K562 (cell line): ENCODE results near the gene UNC5C. TPM values are rescaled to one million over a fixed set of nuclear protein-coding genes. Genes with fewer than 3 reads are reported as not detected.

Experiments used
- ATAC-seq: fragments of 200-7000 bp; cut with Tn5 transposase; 3 replicates; pipeline ENCODE4 v1.9.1; 2020; ENCODE audit warnings: moderate library complexity
- BruUV-seq: library from RNA; stranded (reverse); fragments of 400-500 nt; replicated peaks from 2 replicates; lab custom pipeline; 2021; lab: Mats Ljungman, UMichigan
- CTCF ChIA-PET: fragments of 300-600 bp; formaldehyde crosslinking; extraction: SDS; loops from one replicate; lab custom pipeline; 2021; ENCODE audit warnings: low intra/inter-chr PET ratio; lab: Yijun Ruan, JAX
- POLR2A ChIA-PET: fragments of 300-600, 350-650 bp; sonication (Branson Sonifier 250); formaldehyde crosslinking; extraction: SDS; loops from one replicate; lab custom pipeline; 2021; ENCODE audit warnings: antibody characterized with exemption, inconsistent platforms; lab: Yijun Ruan, JAX
- DNase-seq, 4 experiments: peaks; one replicate each; pipeline versions ENCODE4 v3.0.0 to v3.0.0-alpha.2; 2011 to 2018; ENCODE audit warnings: low spot score in 3 of 4, mixed read lengths in 3 of 4; ENCODE audit errors: extremely low read depth in 1 of 4
- FAIRE-seq: peaks from 2 replicates; lab custom pipeline; 2011; peaks lifted over from hg19 to GRCh38; lab: Jason Lieb, UNC
- H2AFZ ChIP-seq: 2 replicates; pipeline ENCODE4 v1.6.0; 2011; ENCODE audit warnings: low read depth, low read length, control low read depth, inconsistent platforms
- H3K27ac ChIP-seq: fragments of 200-600 bp; 3 replicates; pipeline ENCODE4 v1.8.0; 2011; ENCODE audit warnings: low read depth, mild to moderate bottlenecking, control low read depth, inconsistent platforms, low read length, moderate library complexity, mixed read lengths; ENCODE audit errors: extremely low read depth
- H3K27me3 ChIP-seq, 2 experiments: fragments of 300-600 bp in 1 of 2; 2 replicates in 1 of 2; 3 replicates in 1 of 2; pipeline versions ENCODE4 v1.6.0 to v1.8.0; 2011; ENCODE audit warnings: inconsistent platforms in 2 of 2, low read length in 2 of 2, mild to moderate bottlenecking in 1 of 2, mixed read lengths in 1 of 2, moderate library complexity in 1 of 2; ENCODE audit not compliant: control insufficient read depth in 2 of 2, insufficient read depth in 2 of 2
- H3K36me3 ChIP-seq: fragments of 300-600 bp; 3 replicates; pipeline ENCODE4 v1.8.0; 2011; ENCODE audit warnings: mild to moderate bottlenecking, low read length, inconsistent platforms; ENCODE audit not compliant: control insufficient read depth, insufficient read depth
- H3K4me1 ChIP-seq, 2 experiments: fragments of 200-600 bp in 1 of 2; replicated peaks in 1 of 2; 2 replicates in 1 of 2; 3 replicates in 1 of 2; pipeline versions ENCODE4 v1.5.1 to v1.8.0; 2011; ENCODE audit warnings: inconsistent platforms in 2 of 2, low read length in 2 of 2, mild to moderate bottlenecking in 1 of 2, mixed read lengths in 1 of 2, moderate library complexity in 1 of 2; ENCODE audit not compliant: control insufficient read depth in 2 of 2, insufficient read depth in 2 of 2
- H3K4me2 ChIP-seq: 2 replicates; pipeline ENCODE4 v1.6.1; 2011; ENCODE audit warnings: low read length, control low read depth, inconsistent platforms, mixed read lengths; ENCODE audit not compliant: insufficient read depth
- H3K4me3 ChIP-seq: fragments of 200-600 bp; sonication (generic), shearing (Covaris generic); 2 replicates; pipeline ENCODE4 v1.5.1; 2016; ENCODE audit warnings: control low read depth, inconsistent platforms
- H3K79me2 ChIP-seq: fragments of 200-600 bp; 3 replicates; pipeline ENCODE4 v1.8.0; 2011; ENCODE audit warnings: low read length, inconsistent platforms; ENCODE audit not compliant: control insufficient read depth, insufficient read depth
- H3K9ac ChIP-seq, 2 experiments: 2 replicates each; pipeline versions ENCODE4 v1.6.0 to v1.6.1; 2011; ENCODE audit warnings: low read depth in 2 of 2, low read length in 2 of 2, control low read depth in 1 of 2, inconsistent platforms in 1 of 2, mild to moderate bottlenecking in 1 of 2, mixed read lengths in 1 of 2; ENCODE audit not compliant: insufficient read depth in 1 of 2
- H3K9me1 ChIP-seq: one replicate; pipeline ENCODE4 v1.6.0; 2011; ENCODE audit warnings: inconsistent platforms, mild to moderate bottlenecking, low read length, moderate library complexity; ENCODE audit not compliant: control insufficient read depth, insufficient read depth
- H3K9me3 ChIP-seq: replicated peaks from 2 replicates; pipeline ENCODE4 v1.5.1; 2011; ENCODE audit warnings: low read depth, low read length, inconsistent platforms; ENCODE audit not compliant: control insufficient read depth, insufficient read depth
- H4K20me1 ChIP-seq: replicated peaks from 2 replicates; pipeline ENCODE4 v1.6.1; 2011; ENCODE audit warnings: low read length, inconsistent platforms, mixed read lengths; ENCODE audit not compliant: control insufficient read depth, insufficient read depth
- CXXC5 ChIP-seq: fragments of 250-450 bp; sonication (Bioruptor Pico); IDR thresholded peaks from 2 replicates; pipeline ENCODE4 v1.8.0; 2022; ENCODE audit warnings: inconsistent platforms, mild to moderate bottlenecking, moderate library complexity
- DMBX1 ChIP-seq: fragments of 250-450 bp; sonication (Bioruptor Pico); IDR thresholded peaks from 2 replicates; pipeline ENCODE4 v1.8.0; 2022; ENCODE audit warnings: inconsistent platforms, mild to moderate bottlenecking, moderate library complexity, borderline replicate concordance
- KDM1A ChIP-seq, 2 experiments: fragments of 450-650 bp; IDR thresholded peaks; 2 replicates each; pipeline ENCODE4 v1.6.1; 2016; ENCODE audit warnings: mild to moderate bottlenecking in 2 of 2
- ZBTB1 ChIP-seq: sonication (generic); formaldehyde crosslinking; IDR thresholded peaks from 2 replicates; pipeline ENCODE4 v1.8.1; 2023; ENCODE audit warnings: missing genetic modification reagents, low read depth, mild to moderate bottlenecking, borderline replicate concordance
- WGBS: fragments of 100-300 bp; shearing (Covaris generic); methylation state at CpG from one replicate; pipeline ENCODE4 v1.1.6; 2016; ENCODE audit warnings: low coverage, mixed read lengths; ENCODE audit not compliant: insufficient coverage; ENCODE audit errors: missing lambda C conversion rate; 5-methylcytosine and 5-hydroxymethylcytosine counted together
- in situ Hi-C: fragments of 300-500 bp; cut with MboI; formaldehyde crosslinking; loops from 4 replicates; pipeline ENCODE4 v1.15.0; 2018; ENCODE audit warnings: inconsistent platforms, mixed read lengths
- intact Hi-C: fragments of 100-400 bp; cut with micrococcal nuclease; formaldehyde crosslinking; loops from 2 replicates; pipeline ENCODE4 v1.14.2; 2022
- polyA plus RNA-seq, 8 experiments: library from polyadenylated mRNA; depleted of rRNA in 4 of 8; stranded (reverse) in 5 of 8; unstranded in 3 of 8; fragments of >200 nt; fragmentation: Nextera tagmentation in 2 of 8; fragmentation: Illumina TruSeq in 1 of 8; extraction: Ambion mirVana in 2 of 8; extraction: Trizol in 1 of 8; gene quantifications; 2 replicates each; pipeline versions ENCODE4 v1.2.1 to v1.2.3, GENCODE V29; 2011 to 2014; ENCODE audit warnings: inconsistent platforms in 1 of 8, missing spikeins in 1 of 8
- total RNA-seq, 7 experiments: library from RNA; depleted of rRNA in 6 of 7; stranded (reverse); fragments of >200 nt in 6 of 7; fragmentation: Illumina TruSeq in 2 of 7; extraction: Trizol in 2 of 7; gene quantifications; 2 replicates each; pipeline versions ENCODE4 v1.2.1 to v1.2.3, GENCODE V29; 2011 to 2021; ENCODE audit warnings: low replicate concordance in 1 of 7
- TF ChIP-seq, protein P1 (sequence below), 2 experiments: fragments of 450-650 bp; conservative IDR thresholded peaks; 2 replicates each; pipeline ENCODE4 v1.6.1; 2017; ENCODE audit warnings: mild to moderate bottlenecking in 2 of 2, moderate library complexity in 2 of 2

Gene UNC5C
- total and polyA plus RNA-seq, 9 of the 15 experiments (the other 6 are each of a cell fraction or from before 2014, with no cell fraction given) = under 0.01 to 0.10 (median 0.03) TPM; not detected in 1

DNA sequence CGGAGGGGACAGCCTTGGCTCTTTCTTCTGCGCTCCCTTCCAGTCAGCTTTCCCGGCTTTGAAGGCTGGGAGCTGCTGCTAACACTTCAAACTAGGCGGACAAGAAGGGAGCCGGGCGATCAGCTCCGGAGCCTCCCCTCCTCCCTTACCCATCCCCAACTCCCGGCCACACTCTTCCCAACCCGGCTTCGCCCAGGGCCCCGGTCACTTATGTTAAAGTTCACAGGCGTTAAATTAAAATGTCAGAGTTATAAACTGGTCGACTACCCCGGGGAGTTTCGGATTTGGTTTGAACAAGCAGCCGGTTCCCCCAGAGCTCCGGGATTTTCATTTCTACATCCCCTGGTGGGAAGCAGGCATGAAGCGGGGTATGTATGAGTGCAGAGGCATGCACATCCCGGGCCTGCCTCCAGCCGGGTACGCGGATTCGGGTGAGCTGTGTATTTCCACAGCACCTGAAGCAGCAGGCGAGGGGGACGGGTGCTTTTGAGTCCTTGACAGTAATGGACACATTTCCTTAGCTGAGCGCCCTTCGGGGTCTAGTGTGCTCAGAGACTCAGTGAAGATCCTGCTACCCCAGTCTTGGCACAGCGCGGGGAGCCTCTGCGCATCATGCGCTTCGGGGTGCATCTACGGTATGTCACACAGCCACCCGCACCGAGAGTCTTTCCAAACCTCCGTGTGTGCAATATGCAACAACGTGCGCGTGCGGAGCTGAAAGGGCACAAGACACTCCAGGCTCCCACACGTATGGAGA, 880 bp downstream of the UNC5C start:
- Histone ChIP-seq H3K9ac (no peak overlapping the region), H3K27ac (no peak overlapping the region), H3K4me3 (no peak overlapping the region), H3K4me2 (no peak overlapping the region), H3K4me1 (peaks cover 0 to 12% of the 10 kb centered on the region in 2 experiments; a peak in 2 of 5 replicates), H3K9me3 (no peaks in the 10 kb centered on the region), H3K27me3 (peaks cover 8 to 26% of the 10 kb centered on the region in 2 experiments; a peak in 4 of 5 replicates), H3K36me3 (no peaks in the 10 kb centered on the region), H2AFZ (no peak overlapping the region), H3K79me2 (no peaks in the 10 kb centered on the region), H4K20me1 (no peaks in the 10 kb centered on the region), H3K9me1 (no peaks in the 10 kb centered on the region)
- CTCF ChIA-PET = no interaction called here
- no TSS peak for BruUV-seq
- TF ChIP-seq KDM1A (IDR thresholded peaks at IDR 0.05) = no peak
- no peak for TF ChIP-seq DMBX1 (CRISPR knock-in tag)
- TF ChIP-seq ZBTB1 (CRISPR knock-in tag) = no peak
- TF ChIP-seq CXXC5 = no peak
- TF ChIP-seq, protein P1, sequence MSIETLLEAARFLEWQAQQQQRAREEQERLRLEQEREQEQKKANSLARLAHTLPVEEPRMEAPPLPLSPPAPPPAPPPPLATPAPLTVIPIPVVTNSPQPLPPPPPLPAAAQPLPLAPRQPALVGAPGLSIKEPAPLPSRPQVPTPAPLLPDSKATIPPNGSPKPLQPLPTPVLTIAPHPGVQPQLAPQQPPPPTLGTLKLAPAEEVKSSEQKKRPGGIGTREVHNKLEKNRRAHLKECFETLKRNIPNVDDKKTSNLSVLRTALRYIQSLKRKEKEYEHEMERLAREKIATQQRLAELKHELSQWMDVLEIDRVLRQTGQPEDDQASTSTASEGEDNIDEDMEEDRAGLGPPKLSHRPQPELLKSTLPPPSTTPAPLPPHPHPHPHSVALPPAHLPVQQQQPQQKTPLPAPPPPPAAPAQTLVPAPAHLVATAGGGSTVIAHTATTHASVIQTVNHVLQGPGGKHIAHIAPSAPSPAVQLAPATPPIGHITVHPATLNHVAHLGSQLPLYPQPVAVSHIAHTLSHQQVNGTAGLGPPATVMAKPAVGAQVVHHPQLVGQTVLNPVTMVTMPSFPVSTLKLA (conservative IDR thresholded peaks at IDR 0.05) = no peak
- POLR2A ChIA-PET = no interaction called here
- in situ Hi-C loops (no loop called here), intact Hi-C loops (no loop called here)
- WGBS = under 1% methylated on average over 37 of the region's 41 CpGs
- FAIRE-seq = no peak
- no peak for ATAC-seq
- no peak for DNase-seq
